Urinary bladder (tissue), 4 donors: ENCODE measurements around the gene TMEM181. TPM values are rescaled to one million over a fixed set of nuclear protein-coding genes. Genes with fewer than 3 reads are reported as not detected.
"Not testable (repeated sequence)": the region's sequence is repeated elsewhere in the genome, so short reads cannot be mapped to it uniquely, and the experiment has no call there.

ENCODE experiments used
- DNase-seq: peaks from one replicate; pipeline ENCODE4 v3.0.0-alpha.2; 2015; ENCODE audit errors: extremely low spot score
- H3K27ac ChIP-seq: one replicate; pipeline ENCODE4 v1.5.1; 2013; ENCODE audit warnings: low read depth, mild to moderate bottlenecking, moderate library complexity
- H3K36me3 ChIP-seq: one replicate; pipeline ENCODE4 v1.6.1; 2013; ENCODE audit warnings: mild to moderate bottlenecking, moderate library complexity; ENCODE audit not compliant: insufficient read depth
- H3K4me1 ChIP-seq: one replicate; pipeline ENCODE4 v1.6.1; 2013; ENCODE audit warnings: mild to moderate bottlenecking, moderate library complexity; ENCODE audit not compliant: insufficient read depth
- H3K4me3 ChIP-seq: one replicate; pipeline ENCODE4 v1.5.1; 2013; ENCODE audit warnings: low read depth, low read length
- WGBS: extraction: QIAGEN DNeasy Blood & Tissue Kit; methylation state at CpG from one replicate; pipeline ENCODE4 v1.1.7; 2013; 5-methylcytosine and 5-hydroxymethylcytosine counted together
- polyA plus RNA-seq: library from polyadenylated mRNA; stranded (reverse); fragments of 200-250 nt; gene quantifications from one replicate; pipeline ENCODE4 v1.2.3, GENCODE V29; 2013
- total RNA-seq: library from RNA; depleted of rRNA; stranded (reverse); fragments of >200 nt; gene quantifications from one replicate; pipeline ENCODE4 v1.2.3, GENCODE V29; 2014
- donor health status: healthy with polysubstance abuse.
- donor health status: healthy.

TMEM181 gene
- total and polyA plus RNA-seq, 2 donors = 23.8 to 41.4 TPM

- Histone ChIP-seq H3K4me1 (no peaks in the 10 kb centered on the region), H3K4me3 (no peak overlapping the region), H3K27ac (no peak overlapping the region), H3K36me3 (no peaks in the 10 kb centered on the region)
- 81% methylated on average over 30 of the region's 30 CpGs for WGBS
- no peak for DNase-seq
These were observed 14.6 kb upstream of the TMEM181 start for GRCh38 chr6:158545043-158545966.

- no peak overlapping the region for H3K4me3 ChIP-seq
- 81% methylated on average over 9 of the region's 9 CpGs for WGBS
- no peaks in the 10 kb centered on the region for H3K36me3 ChIP-seq
- no peak for DNase-seq
- H3K4me1 ChIP-seq = no peaks in the 10 kb centered on the region
- no peak overlapping the region for H3K27ac ChIP-seq
These were observed 11.3 kb upstream of the TMEM181 start for GRCh38 chr6:158548418-158549161.

DNA sequence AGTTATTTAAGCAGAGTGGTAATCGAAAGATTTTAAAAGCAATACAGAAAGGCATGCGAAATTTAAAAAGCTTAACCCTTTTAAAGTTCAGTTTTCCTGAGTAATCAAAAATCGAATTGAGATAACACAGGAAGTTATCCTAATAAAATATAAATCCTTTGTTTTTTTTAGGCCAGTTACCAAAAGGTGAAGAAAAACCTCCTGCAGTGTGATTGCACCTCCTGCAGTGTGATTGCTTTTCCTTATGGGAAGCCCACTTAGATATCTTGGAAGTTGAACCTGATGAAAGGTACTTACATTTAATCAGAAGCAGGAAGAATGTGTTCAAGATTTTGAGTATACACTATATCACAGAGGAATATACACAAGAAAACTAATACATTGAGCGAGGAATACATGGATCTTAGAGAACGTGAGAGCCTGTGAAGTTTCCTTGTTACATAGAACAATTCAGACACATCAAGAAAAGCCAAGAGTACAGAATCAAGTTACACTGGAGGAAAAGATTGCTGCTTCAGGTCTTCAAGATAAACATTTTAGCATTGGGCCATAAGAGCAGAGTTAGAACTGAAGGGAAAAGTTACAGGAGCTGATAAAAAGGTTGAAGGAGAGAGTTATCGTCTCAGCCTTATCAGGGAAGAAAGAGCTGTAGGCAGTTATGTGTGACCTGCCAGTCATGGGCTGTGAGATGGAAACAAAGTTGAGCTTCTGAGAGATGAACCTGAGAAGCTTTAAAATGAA lies 7.7 kb upstream of the TMEM181 start:
- 67% methylated on average over 6 of the region's 6 CpGs for WGBS
- Histone ChIP-seq H3K27ac (no peak overlapping the region), H3K4me1 (no peaks in the 10 kb centered on the region), H3K36me3 (no peaks in the 10 kb centered on the region), H3K4me3 (no peak overlapping the region)
- no peak for DNase-seq

- DNase-seq = no peak
These were observed 7.1 kb upstream of the TMEM181 start for GRCh38 chr6:158552796-158553138.

DNA sequence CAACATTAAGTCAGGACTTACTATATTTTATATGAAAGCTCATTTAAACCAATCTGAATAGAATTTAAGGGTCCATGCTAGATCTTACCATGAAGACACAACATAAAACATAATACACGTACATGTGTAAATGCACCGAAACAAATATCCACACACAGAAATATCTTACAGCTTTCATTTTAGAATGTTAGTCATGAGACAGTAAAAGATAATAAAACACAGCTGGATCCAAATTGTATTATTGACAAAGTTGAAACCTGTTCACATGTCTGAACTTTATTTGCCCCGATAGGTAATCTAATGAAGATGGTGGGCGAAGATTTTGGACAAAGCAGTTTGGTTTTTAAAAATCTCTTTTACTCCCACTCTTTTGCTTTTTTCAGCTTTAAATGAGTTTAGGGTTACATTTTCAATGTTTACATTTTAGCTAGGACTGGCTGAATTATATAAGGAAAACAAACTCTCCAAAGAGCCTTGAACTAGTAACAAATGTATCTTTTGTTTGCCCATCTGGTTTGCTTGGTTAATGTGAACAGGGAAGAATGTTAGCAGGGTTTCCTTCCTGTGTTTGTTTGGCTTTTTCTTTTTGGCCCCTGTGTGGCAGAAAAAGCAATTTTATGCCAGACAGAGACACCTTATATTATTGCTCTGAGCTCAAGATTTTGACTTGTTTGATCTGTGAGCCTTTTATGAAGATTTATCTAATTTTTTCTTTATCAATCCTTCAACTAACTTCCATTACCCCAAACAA lies 5.1 kb upstream of the TMEM181 start:
- no peak overlapping the region for H3K4me3 ChIP-seq
- WGBS = 76% methylated on average over 4 of the region's 4 CpGs
- H3K4me1 ChIP-seq = no peaks in the 10 kb centered on the region
- H3K27ac ChIP-seq = no peak overlapping the region
- H3K36me3 ChIP-seq = no peaks in the 10 kb centered on the region
- DNase-seq = no peak

More at GRCh38 chr6:158552796-158553138, 7.1 kb upstream of the TMEM181 start:
- 92% methylated on average over 5 of the region's 5 CpGs for WGBS
- Histone ChIP-seq H3K36me3 (no peaks in the 10 kb centered on the region), H3K4me3 (no peak overlapping the region), H3K4me1 (no peaks in the 10 kb centered on the region), H3K27ac (no peak overlapping the region)

DNA sequence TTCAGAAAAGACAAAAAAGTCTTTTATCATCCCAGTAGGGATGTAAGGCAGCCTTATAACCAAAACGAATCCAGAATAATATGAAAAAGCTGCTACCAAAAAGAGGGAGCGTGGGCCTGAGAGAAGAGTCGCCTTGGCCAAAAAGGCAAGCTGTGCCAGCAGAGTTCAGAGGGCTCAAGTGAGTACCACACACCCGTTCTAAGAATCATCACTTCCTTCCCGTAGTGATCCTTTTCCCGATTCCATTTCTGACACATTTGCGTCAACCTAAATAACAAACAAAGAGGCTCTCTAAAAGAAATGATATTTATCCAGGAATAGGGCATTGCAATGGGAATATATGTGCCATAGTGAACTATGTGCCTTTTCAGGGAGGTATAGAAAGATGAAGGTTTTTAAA lies 3.8 kb upstream of the TMEM181 start:
- no peak for DNase-seq
- no peak overlapping the region for H3K4me3 ChIP-seq
- no peaks in the 10 kb centered on the region for H3K36me3 ChIP-seq
- 50% methylated on average over 7 of the region's 7 CpGs for WGBS
- no peaks in the 10 kb centered on the region for H3K4me1 ChIP-seq
- H3K27ac ChIP-seq = no peak overlapping the region

DNA sequence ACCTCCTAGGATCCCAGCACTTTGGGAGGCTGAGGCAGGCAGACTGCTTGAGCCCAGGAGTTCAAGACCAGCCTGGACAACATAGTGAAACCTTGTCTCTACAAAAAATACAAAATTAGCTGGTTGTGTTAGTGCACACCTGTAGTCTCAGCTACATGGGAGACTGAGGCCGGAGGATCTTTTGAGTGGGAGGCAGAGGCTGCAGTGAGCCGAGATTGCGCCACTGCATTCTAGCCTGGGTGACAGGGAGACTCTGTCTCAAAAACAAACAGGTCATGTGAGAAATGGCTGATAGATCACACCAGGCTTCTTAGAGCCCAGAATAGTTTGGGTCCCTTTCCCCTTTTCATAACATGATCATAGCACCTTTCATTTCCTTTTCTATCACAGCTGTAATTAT lies 2.8 kb upstream of the TMEM181 start:
- not testable (repeated sequence) for H3K4me3 ChIP-seq, H3K27ac ChIP-seq, H3K4me1 ChIP-seq, DNase-seq, H3K36me3 ChIP-seq
- WGBS = 97% methylated on average over 3 of the region's 3 CpGs

- no peak for DNase-seq
- no peaks in the 10 kb centered on the region for H3K4me1 ChIP-seq
- no peak overlapping the region for H3K27ac ChIP-seq
- WGBS = 82% methylated on average over 5 of the region's 5 CpGs
- H3K36me3 ChIP-seq = no peaks in the 10 kb centered on the region
- no peak overlapping the region for H3K4me3 ChIP-seq
These were observed 2.0 kb upstream of the TMEM181 start for GRCh38 chr6:158557927-158558326.

GRCh38 chr6:158558415-158559306 lies 1.2 kb upstream of the TMEM181 start:
- Histone ChIP-seq H3K4me1 (no peaks in the 10 kb centered on the region), H3K27ac (no peak overlapping the region), H3K36me3 (no peaks in the 10 kb centered on the region), H3K4me3 (no peak overlapping the region)
- 94% methylated on average over 14 of the region's 14 CpGs for WGBS
- no peak for DNase-seq

DNA sequence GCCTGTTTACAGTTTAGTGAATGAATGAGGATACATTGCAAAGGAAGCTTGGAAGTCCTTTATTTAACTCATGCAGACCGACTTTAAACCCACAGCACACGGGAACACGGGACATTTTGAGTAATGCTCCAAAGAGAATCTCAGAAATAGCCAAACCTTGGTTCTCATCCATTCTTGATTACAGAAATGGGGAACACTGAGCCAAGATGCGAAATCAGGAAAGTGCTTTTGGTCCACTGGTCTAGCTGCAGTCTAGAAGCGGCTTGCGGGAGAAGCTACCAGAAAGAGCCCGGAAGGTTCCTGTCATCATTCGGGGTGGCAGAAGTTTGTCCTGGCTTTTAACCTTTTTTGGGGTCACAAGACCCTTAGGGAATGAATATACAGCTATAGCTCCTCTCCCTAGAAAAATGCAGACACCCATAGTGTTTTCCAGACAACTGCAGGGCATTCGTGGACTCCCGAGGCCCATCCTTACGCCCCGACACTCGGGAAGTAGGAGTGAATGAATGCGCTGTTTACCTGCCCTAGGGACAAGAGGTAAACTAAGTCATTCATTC lies 475 bp upstream of the TMEM181 start:
- Histone ChIP-seq H3K27ac (no peak overlapping the region), H3K4me3 (peak overlapping the region; percentile 86), H3K36me3 (no peaks in the 10 kb centered on the region), H3K4me1 (no peaks in the 10 kb centered on the region)
- no peak for DNase-seq
- 45% methylated on average over 14 of the region's 14 CpGs for WGBS

GRCh38 chr6:158560836-158561320 lies 987 bp downstream of the TMEM181 start:
- H3K27ac ChIP-seq = no peak overlapping the region
- no peaks in the 10 kb centered on the region for H3K4me1 ChIP-seq
- 5% methylated on average over 19 of the region's 19 CpGs for WGBS
- no peak for DNase-seq
- peak overlapping the region; percentile 86 for H3K4me3 ChIP-seq
- H3K36me3 ChIP-seq = no peaks in the 10 kb centered on the region

DNA sequence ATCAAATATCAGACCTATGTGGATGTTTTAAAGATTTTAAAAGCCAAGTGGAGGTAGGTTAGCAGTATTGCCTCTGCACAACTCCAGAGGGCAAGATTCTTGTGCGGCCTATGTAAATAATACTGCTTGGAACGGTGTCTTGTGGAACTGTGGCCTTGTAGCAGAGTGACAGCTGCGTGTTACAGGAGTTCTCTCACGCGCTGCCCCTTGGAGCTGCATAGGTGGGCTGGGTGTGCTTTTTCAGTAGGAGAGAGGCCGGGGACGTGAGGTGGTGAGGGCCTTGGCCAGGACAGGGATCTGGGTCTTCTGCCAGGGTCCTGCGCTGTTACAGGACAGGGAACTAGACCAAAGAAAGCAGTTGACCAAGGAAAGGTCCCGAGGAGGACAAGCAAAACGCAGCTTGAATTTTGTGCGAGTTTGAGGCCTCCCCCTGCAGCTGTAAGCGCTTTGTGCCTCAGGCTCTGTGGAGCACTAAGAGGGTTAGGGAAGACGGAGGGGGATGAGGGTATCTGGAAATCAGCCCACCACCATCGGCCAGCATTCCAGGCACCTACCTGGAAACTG lies 1.5 kb downstream of the TMEM181 start:
- 74% methylated on average over 14 of the region's 14 CpGs for WGBS
- Histone ChIP-seq H3K4me3 (peak overlapping the region; percentile 86), H3K4me1 (no peaks in the 10 kb centered on the region), H3K36me3 (no peaks in the 10 kb centered on the region), H3K27ac (no peak overlapping the region)
- no peak for DNase-seq
